GM12801 (cell line): Measurements from ENCODE around the gene ACSBG1.

Source experiments
- CTCF ChIP-seq: IDR thresholded peaks from one replicate; pipeline ENCODE4 v1.5.1; 2011; ENCODE audit warnings: control low read depth; ENCODE audit not compliant: insufficient read length; ENCODE audit errors: extremely low read depth

The ACSBG1 gene

GRCh38 chr15:78156653-78157052, 77.7 kb downstream of the ACSBG1 start:
- TF ChIP-seq CTCF, result no peak

- no peak for TF ChIP-seq CTCF
Observed at GRCh38 chr15:78155355-78155939, 78.9 kb downstream of the ACSBG1 start.

- no peak for TF ChIP-seq CTCF
Observed at GRCh38 chr15:78154955-78155354, 79.4 kb downstream of the ACSBG1 start.

GRCh38 chr15:78149805-78150751, 84.3 kb downstream of the ACSBG1 start:
- TF ChIP-seq CTCF, result no peak

GRCh38 chr15:78149068-78149804, 85.1 kb downstream of the ACSBG1 start, which contains the start of gene IDH3A:
IDH3A (plus strand) TSS chr15:78149362; CDS start chr15:78149404, 42 bp downstream.
- no peak for TF ChIP-seq CTCF

- TF ChIP-seq CTCF, result no peak
Observed at GRCh38 chr15:78148392-78149067, 85.8 kb downstream of the ACSBG1 start.
